ENCODE measurements around the gene UBE4A.

The UBE4A gene

DNA sequence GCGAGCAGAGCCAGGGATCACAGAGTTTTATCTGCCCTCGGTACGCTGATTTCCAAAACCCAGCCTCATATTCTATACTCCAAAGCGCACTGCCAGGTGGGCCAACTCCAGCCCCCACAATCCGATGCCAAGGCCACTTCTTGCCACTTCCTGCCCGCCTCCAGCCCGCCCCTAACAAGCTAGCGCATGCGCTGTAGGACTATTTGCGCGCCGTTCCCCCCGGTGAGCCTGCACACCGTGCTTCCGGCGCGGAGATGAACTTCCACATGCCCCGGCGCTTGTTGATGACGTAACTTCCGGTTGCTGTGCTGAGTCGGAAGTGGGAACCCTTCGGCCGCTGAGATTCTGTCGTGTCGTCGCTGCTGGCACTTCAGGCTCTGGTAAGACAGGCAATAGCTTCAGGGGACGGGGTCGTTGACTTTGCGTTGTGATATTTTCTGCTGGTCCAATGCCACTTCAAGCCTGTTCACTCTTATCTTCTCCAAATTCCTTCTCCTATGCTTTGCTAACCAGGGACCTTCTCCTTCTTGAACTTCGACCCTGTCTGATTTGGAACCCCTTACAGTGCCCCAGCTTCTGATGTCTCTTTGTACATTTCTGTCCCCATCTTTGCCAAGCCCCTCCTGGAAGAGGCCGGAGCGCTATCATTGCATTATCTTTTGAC is at the start of gene UBE4A:
Gene UBE4A, plus strand, starts transcription at position 306 of the 664 bp plus-strand sequence. CDS start 5,481 bp downstream, outside the sequence.
- in situ Hi-C loops (cut with MboI; ENCODE audit: low sequenced_read_pairs): no loop called here

GRCh38 chr11:118310271-118310670 is 49.1 kb upstream of the UBE4A start:
- in situ Hi-C loops (cut with MboI; ENCODE audit: low sequenced_read_pairs): no loop called here

DNA sequence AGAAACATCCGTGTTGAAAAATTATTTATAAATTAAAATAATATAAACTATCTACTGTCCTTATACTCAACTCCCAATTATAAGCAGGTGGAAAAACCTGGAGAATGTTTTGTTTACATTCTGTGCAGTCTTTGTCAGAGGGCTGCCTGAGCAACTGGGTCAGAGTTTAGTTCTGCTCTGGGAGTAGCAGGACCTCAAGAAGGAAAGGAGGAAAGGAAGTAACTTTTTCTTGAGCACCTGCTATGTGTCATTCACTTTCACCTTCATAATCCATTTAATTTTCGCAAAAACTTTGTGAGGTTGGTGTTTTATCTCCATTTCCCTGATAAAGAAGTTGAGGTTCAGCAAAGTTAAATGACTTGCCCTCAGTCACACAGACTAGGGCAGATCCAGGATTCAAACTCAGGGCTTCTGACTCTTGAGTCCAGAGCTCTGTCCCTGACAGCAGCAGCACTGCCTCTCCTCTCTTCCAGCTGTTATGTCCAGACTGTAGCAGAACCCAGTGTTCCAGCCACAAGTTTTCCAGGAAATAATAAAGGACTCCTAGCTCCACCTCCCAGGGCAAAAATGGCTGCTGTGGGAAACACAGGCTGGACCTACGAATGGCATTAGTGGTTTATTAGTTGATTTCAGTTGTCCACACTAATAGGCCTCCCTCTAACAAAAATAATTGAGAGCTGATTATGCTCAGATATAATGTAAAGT is 48.5 kb upstream of the UBE4A start:
- in situ Hi-C loops (cut with MboI; ENCODE audit: low sequenced_read_pairs): no loop called here

DNA sequence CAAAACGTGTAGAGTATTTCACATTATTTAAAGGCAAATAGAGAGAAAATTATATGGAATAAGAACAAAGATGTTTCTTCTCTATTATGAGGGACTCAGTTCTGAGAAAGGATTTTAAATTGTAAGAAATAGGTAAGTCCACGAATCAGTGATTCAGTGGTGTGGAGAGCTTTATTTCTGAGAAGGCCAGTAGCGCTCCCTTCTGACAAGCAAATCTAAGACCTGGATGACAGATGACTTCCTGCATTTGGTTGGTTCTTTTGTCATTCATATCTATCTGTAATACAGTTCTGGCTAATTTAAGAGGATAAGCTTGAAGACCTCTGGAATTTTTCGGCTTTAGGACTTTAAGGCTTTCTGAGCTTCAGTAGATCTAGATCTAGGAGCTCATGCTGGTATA is 47.9 kb upstream of the UBE4A start:
- in situ Hi-C loops (cut with MboI; ENCODE audit: low sequenced_read_pairs): no loop called here

DNA sequence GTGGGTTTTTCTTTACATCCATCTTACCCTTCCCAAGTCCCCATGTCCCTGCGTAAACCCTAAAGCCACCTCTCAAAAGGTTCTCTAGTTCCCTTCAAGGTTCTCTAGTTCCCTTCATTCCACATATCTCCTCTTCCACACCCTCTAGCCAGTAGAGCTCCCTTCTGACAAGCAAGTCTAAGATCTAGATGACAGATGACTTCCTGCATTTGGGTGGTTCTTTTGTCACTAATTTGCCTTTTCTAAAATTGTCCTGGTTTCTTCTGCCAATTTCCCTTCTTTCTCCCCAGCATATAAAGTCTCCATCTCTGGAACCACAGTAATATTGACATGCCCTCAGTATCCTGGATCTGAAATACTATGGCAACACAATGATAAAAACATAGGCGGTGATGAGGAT is 47.1 kb upstream of the UBE4A start:
- in situ Hi-C loops (cut with MboI; ENCODE audit: low sequenced_read_pairs): no loop called here

GRCh38 chr11:118313242-118313641 is 46.2 kb upstream of the UBE4A start:
- in situ Hi-C loops (cut with MboI; ENCODE audit: low sequenced_read_pairs): no loop called here

DNA sequence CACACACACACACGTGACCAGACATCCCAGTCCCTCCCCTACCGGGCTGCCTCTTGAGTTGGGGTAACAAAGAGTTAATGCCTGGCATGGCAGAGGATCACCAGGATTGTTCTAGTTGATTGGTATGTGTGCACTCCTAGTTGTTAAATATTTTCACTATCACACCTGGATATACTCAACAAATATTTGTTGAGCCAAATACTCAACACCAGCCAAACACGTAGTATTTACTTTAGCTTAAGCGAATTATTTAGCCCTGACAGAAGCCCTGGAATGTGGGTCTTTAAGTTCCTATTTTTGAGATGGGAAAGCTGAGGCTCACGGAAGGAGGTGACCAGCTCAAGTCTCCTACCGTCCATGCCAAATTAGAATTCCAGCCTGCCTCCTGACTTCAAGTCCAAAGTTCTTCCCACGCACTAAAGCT is 44.4 kb upstream of the UBE4A start:
- in situ Hi-C loops (cut with MboI; ENCODE audit: low sequenced_read_pairs): no loop called here

GRCh38 chr11:118318124-118318523 is 41.3 kb upstream of the UBE4A start:
- in situ Hi-C loops (cut with MboI; ENCODE audit: low sequenced_read_pairs): no loop called here

DNA sequence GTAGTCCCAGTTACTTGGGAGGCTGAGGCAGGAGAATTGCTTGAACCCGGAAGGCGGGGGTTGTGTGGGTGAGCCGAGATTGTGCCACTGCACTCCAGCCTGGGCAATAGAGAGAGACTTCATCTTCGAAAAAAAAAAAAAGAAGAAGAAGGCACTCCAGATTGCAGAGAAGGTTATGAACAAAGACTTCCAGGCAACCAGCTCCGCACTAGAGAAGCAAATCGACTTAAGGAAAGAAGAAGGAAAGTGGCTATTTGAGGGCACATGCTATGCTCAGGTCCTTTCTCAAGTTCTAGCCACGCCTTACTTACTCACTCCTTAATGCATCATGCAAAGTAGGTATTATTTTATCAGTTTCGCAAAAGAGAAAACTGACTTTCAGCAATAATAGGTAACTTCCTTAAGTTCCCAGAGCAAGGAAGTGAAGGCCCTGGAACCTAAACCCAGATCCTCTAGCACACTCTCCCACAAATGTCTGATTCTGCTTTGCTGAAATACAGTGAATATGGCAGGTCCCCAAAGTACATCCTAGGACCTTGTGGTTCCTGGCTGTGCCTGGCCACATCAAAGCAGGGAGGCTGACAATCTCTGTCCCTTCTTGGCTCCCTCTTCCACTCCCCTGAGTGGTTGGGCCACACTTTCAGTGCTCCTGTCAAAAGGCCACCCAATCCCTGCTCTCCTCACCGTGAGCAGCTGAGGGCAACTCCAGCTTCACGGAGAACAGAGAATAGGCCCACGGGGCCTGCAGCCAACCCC is 40.6 kb upstream of the UBE4A start:
- in situ Hi-C loops (cut with MboI; ENCODE audit: low sequenced_read_pairs): no loop called here

DNA sequence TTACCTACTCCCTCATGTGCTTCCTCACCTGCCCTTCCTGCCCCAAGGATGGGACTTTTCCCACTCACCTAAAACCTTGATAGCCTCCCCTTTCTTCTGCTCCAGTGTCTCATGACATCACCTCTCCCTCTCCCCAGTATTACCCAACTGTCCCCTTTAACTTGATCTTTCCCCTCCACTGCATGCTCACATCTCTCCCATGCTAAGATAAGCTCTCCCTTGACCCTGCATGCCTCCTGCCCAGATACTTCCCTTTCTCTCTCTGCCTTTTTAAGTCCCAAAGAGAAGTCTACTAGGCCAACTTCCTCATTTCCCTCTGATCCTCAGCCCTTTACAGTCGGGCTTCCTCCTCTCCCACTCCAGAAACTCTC is 40.1 kb upstream of the UBE4A start:
- in situ Hi-C loops (cut with MboI; ENCODE audit: low sequenced_read_pairs): no loop called here

DNA sequence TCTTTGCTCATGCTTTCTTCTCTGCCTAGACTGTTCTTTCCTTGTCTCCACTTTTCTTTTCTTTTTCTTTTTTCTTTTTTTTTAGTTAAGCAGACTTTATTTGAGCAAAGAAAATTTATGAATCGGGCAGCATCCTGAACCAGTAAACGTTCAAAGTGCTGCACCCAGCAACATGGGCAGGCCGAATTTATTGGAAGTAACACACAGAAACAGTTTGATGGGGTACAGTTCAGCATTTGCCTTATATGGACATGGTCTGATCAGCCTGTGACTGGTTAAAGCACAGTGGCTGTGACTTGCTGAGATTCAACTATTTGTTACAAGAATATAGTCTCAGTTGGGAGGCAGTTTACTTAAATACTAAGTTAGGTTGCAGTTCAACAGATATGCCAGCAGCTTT is 38.9 kb upstream of the UBE4A start:
- in situ Hi-C loops (cut with MboI; ENCODE audit: low sequenced_read_pairs): no loop called here

GRCh38 chr11:118321386-118322082 is 37.9 kb upstream of the UBE4A start:
- in situ Hi-C loops (cut with MboI; ENCODE audit: low sequenced_read_pairs): no loop called here

- in situ Hi-C loops (cut with MboI; ENCODE audit: low sequenced_read_pairs): no loop called here
These were observed 36.7 kb upstream of the UBE4A start for GRCh38 chr11:118322721-118323120.

GRCh38 chr11:118325283-118325682 is 34.1 kb upstream of the UBE4A start:
- in situ Hi-C loops (cut with MboI; ENCODE audit: low sequenced_read_pairs): no loop called here

- in situ Hi-C loops (cut with MboI; ENCODE audit: low sequenced_read_pairs): no loop called here
These were observed 30.7 kb upstream of the UBE4A start for GRCh38 chr11:118328745-118329144.

DNA sequence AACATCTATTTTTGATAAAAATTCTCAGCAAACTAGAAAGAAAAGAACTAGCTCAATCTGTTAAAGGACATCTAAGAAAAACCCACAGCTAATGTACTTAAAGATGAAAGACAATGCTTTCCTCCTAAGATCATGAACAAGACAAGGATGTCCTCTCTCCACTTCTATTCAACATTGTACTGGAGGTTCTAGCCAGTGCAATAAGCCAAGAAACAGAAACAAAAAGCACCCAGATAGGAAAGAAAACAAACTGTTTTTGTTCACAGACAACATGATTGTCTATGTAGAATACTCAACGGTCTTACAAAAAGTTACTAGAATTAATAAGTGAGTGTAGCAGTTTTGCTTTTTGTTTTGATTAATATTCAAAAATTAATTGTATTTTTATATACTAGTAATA is 24.7 kb upstream of the UBE4A start:
- in situ Hi-C loops (cut with MboI; ENCODE audit: low sequenced_read_pairs): no loop called here

DNA sequence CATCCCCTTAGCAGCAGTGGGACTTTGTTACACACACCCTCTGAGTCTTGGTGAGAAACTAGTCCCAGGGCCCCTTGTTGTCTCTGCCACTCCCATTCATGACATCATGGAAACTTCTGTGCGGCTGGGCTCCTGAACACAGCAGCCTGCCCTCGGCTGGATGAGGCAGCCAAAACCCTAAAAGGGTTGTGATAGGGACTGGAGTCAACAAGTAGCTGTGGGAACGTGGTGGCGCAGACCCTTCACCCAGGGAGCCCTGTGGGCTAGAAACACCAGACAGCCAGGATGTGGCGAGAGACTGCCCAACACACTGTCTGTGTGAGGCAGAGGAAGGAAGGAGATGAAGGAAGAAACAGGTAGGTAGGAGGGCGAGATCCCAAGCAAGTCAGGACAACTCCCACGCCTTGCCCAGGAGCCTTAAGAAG is 20.8 kb upstream of the UBE4A start:
- in situ Hi-C loops (cut with MboI; ENCODE audit: low sequenced_read_pairs): no loop called here

DNA sequence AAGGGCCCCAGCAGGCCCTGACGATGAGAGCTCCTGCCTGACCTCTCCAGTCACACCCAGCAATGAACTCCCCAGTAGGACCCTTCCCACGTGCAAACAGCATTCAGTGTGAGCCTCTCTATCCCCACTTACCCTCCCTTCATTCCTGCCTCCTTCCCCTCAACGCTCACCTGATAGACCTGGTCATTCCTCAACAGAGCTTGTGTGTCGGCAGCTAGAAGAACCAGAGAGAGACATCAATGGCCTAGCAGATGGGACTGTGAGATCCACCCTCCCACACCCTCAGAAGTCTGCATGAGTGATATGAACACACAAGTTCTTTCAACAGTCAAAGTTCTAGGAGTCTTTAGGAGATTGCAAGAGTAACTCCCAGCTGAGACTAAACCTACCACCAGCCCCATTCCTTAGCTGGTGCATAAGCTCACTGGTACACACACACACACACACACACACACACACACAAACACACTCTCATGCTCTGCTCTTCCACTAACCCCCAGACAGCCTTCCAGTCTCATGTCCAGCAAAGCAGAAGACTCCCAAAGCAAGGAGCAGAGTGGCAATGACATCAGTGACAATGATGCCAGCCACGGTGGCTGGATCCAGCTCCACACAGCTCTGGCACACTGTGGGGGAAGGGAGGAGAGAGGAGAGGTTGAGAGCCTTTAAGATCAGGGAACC is 20.0 kb upstream of the UBE4A start:
- in situ Hi-C loops (cut with MboI; ENCODE audit: low sequenced_read_pairs): no loop called here

- in situ Hi-C loops (cut with MboI; ENCODE audit: low sequenced_read_pairs): loop anchor here (5.0 kb wide), 1 partner anchor 143 kb away; no protein-coding TSS in a partner anchor
These were observed 19.0 kb upstream of the UBE4A start for GRCh38 chr11:118340449-118340848.

- in situ Hi-C loops (cut with MboI; ENCODE audit: low sequenced_read_pairs): loop anchor here (5.0 kb wide), 1 partner anchor 144 kb away; no protein-coding TSS in a partner anchor
These were observed 18.1 kb upstream of the UBE4A start for GRCh38 chr11:118341261-118341660.

Data from HL-60/S4 (cell line).